Measurements from ENCODE around the gene SOX1.

The SOX1 gene

DNA sequence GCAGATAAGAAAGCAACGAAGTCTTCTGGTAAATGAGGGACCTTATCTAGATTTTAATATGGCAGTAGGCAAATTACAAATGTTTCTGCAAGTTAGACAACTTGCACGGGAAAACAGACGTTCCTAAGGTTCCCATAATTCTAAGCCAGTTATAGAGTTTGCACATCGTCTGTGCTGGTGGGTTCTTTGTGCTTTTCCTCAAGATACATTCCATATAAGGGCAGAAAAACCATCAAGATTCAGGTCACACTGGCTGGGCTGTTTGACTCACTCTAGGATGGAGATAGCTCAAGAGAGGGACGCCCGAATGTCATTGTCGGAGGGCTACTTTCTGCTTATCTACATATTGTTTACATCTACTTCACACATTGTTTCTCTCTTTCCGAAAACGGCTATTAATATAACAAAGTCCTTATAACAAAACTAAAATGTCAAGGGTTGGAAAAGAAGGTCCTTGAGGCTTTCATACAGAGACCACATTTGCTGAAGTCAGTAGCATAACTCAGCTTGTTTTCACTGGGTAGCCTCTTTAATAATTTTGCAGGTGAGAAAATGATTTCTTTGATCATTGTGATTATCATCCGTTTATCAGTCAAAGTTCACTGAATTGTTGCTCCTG is 44.4 kb downstream of the SOX1 start:
- no peak for DNase-seq

DNA sequence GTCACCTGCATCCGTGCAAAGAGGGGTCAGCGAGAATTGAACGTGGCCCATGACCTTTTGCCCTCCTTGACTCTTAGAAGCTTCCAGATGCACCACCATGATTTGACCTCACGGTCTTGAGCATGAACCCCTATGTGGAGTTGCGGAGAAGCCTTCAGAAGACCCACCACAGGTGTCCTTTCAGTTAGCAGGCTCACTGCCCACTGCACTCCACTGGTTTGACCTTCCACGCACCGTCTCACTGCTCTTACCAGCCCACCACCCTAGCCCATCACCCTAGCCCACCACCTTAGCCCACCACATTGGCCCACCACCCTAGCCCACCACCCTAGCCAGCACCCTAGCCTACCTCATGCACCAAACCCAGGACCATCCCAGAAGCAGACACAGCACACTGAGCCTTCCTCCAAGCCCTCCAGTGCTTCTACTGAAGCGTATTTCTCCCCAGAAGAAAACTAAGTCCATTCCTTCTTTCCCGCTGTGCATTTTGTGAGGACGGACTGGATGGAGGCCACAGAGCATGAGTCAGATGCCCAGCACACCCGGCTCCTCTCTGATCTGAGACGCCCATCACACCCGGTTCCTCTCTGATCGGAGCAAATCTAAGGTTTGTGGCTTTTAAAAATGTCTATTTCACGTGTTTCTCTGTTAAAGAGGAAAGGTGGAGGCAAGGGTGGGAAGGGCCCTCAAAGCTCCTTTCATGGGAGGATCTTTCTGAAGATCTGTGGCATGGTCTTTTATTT is 45.8 kb downstream of the SOX1 start:
- no peak for DNase-seq

DNA sequence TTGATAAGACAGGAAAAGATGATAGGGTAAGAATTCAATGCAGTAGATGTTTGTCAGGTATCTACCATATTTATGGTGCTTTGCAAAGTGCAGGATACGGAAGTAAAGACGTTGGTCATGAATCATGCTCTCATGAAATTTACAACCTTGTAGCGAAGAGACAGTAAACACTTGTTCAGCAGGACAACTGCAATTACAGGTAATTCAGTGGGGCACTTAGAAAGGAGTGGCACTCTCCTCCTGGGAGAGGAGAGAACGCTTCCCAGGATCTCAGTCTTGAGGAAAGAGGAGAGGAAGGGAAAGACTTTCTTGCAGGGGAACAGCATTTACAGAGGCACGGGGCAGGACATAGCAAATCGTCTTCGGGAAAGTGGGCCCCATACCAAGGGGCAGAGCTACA is 46.4 kb downstream of the SOX1 start:
- DNase-seq = no peak

DNA sequence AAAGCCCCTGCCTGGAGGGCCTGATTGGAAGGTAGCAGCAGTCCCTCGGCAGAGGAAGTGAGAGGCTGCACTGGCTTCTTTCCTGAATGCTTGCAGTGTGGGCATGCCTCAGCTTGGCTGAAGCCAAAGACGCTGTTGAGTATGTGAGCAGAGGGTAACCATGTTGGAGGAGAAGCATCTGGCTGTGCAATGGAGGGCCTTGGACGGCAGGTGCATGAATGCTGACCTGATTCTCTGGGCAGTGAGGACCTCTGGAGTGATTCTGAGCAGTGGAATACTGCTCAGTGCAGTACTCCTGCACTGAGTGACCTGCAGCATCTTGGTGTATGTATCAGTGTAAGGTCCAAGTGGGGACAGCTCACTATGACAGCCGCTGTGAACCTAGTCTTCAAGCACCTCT is 46.9 kb downstream of the SOX1 start:
- DNase-seq = no peak

DNA sequence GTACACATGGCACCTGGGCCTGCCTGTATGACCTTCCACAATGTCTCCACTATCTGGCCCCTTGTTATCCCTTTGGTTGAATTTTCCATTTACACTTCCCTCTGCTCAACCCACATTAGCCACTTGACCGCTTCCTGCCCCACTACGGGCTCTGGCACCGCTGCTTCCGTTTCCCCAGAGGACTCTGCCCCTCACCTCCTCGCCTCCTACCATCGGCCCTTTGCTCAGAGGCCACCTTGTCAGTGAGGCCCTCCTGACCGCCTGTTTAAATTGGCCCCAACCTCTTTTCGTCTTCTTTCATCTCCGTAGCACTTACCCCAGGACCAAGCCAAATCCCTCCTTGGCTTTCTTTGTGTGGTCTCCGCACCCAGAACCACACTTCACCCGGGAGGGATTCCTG is 47.4 kb downstream of the SOX1 start:
- DNase-seq = no peak

DNA sequence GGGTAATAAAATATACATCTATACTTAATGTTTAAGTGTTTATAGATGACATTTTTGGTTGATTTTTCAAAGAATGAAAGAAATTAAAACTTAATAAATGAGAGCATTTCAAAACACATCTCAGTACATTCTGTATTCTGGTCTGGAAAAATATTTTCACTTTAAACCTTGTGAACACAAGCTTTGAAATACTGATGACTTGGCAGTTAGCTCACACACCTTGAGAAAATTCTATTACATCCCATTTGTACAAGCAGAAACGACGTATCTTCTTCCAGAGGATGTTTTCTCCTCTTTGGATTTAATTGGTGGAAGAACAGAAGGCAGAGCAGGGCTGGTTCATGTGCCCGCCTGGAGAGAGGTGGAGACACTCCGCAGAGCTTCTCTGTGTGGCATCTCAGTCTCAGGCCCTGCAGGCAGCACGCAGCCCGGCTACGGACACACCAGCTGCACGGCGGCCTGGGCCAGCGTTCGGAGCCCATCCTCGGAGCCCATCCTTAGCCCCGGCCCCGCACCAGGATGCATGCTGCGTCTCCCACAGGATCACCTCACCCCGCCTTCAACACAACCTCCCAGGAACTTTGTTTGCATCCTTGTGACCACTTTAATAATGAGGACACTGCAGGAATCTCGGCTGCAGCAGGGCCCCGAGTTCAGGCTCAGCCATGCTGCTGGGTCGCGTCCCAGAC is 48.6 kb downstream of the SOX1 start:
- DNase-seq = no peak

DNA sequence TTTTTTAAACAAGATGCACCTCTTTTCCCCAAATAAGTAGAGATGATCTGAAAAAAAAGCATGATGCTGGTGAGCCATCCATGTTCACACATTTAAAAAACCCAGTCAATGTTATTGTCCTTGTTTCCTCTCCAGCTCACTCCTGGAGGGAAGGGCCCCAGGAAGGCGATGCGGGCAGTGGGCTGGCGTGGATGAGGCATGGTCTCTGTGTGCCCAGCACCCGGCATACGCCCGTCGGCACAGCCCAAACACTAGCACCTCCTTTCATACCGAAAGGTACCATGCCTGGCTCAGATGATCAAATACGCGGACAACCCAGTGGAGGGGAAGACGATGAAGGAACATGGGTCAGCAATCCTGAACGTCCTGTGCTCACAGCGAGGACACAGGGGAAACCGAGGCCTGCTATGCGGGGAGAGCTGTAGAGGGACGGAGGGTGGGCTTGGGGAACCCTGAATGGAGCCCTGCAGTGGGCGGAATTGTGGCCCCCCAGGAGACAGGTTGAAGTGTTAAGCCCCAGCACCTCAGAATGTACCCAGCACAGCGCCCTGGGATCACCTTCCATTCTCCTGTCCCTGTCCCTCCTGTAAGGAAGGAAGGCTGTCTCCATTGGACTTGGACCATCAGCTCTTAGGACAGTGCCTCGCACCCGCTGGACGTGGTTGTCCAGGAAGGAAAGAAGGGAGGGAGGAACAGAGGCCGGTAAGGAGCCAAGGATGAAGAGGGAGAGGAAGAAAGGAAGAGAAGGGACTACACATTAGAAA is 49.4 kb downstream of the SOX1 start:
- DNase-seq = no peak

DNA sequence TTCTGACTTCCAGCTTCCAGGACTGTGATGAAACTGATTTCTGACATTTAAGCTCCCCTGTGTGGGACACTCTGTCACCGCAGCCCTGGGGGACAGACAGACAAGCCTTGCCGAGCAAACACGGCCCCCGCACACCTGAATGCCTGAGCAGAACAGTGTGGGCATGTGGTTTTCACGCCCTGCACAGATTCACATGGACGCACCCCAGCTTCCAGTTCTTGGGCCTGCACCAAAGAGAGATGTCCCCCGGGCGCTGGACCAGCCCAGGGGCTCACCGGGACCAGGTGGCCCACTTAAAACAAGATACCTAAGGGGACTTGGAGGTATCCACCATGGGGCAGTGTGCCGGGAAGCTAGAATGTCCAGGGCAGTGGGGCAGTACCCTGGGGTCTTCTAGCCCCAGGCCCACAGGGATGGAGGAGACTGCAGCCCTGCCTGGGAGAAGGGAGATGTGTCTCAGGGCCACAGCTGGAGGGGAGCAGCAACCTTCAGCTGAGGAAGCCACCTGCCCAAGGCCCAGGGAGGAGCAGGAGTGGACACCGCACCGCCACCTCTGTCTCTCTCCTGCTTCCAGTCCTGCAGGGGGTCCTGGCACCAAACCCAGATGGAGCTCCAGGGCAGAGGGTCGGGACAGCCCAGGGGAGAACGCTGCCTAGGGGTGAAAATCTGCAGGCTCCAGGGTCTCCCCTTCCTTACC is 50.5 kb downstream of the SOX1 start:
- no peak for DNase-seq

DNA sequence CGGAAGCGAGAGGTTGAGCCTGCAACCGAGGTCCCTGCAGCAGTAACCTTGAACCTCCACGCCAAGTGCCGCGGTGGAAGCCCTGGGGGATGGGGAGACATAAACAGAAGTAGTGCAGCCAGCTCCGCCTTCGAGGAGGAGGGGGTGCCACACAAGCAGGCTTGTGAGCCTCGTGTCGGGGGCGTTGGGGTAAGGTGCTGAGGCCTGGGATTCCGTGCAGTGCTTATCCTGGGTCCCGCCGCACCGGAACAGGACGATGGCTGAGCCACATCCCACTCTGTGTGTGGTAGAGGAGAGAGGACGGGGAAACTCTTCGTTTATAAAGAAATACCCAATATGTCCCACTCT is 51.0 kb downstream of the SOX1 start:
- no peak for DNase-seq

DNA sequence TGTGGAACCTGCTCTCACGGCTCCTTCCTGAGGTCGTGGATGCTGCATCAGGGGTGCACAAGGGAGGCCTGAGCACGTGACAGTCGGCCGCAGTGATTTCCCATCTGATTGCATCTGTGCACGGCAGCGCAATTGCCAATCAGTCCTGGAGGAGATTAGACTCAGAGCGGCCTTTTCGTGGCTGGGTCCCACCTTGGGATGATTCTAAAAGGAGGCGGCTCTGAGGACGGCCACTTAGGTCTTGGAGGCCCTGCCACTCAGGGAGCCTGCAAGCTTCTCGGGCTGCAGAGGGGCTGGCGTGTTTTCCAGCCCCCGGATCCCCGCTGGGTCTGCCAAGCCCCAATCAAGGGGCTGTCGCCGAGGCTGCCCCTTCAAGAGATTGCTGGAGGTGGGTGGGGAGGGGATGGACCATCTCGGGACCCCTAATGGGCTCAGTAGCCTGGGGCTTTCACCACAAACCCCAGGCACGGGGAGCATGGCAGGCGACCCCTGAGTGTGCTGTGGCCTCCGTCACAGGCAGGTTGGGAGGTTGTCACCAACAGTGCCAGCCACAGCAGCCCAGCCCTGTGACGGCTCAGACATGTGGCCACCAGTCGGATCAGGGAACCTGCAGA is 51.6 kb downstream of the SOX1 start:
- no peak for DNase-seq

DNA sequence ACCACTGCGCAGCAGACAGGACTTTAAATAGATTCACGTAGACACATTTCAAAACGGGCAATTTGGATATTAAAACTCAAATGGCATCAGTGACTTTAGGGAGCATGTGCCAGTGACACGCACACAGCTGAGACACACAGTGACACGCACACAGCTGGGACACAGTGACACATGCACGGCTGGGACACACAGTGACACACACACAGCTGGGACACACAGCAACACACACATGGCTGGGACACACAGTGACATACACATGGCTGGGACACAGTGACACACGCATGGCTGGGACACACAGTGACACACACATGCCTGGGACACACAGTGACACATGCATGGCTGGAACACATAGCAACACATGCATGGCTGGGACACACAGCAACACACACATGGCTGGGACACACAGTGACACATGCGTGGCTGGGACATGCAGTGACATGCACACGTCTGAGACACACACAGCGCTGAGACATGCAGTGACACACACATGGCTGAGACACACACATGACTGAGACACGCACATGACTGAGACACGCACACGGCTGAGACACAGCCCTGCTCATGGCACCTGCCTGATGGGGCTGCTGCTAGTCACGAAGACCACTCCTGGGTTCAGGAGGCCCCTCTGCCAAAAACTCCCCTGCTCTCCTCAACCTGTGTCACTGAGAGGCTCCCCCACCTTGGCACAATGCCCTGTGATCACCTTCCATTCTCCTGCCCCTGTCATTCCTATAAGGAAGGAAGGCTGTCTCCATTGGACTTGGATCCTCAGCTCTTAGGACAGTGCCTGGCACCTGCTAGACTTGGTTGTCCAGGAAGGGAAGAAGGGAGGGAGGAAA is 52.5 kb downstream of the SOX1 start:
- no peak for DNase-seq

DNA sequence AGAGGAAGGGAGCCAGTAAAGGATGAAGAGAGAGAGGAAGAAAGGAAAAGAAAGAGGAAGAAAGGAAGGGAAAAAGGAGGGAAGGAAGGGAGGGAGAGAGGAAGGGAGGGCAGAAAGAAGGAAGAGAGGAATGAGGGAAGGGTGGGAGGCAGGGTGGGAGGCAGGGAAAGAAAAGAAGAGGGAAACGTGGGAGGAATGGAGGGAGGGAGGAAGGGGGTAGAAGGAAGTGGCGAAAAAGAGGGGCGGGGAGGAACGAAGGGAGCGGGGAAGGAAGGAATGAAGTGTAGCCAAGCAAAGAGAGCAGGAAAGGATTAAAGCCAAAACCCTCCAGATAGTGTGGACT is 53.1 kb downstream of the SOX1 start:
- no peak for DNase-seq
